NCI-H1694 (cell line): ENCODE measurements around the gene TMEM39A.

ENCODE experiments used
- DNase-seq: peaks from one replicate; lab custom pipeline; 2025; lab: John Stamatoyannopoulos, UW

Gene TMEM39A, protein sequence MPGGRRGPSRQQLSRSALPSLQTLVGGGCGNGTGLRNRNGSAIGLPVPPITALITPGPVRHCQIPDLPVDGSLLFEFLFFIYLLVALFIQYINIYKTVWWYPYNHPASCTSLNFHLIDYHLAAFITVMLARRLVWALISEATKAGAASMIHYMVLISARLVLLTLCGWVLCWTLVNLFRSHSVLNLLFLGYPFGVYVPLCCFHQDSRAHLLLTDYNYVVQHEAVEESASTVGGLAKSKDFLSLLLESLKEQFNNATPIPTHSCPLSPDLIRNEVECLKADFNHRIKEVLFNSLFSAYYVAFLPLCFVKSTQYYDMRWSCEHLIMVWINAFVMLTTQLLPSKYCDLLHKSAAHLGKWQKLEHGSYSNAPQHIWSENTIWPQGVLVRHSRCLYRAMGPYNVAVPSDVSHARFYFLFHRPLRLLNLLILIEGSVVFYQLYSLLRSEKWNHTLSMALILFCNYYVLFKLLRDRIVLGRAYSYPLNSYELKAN

DNA sequence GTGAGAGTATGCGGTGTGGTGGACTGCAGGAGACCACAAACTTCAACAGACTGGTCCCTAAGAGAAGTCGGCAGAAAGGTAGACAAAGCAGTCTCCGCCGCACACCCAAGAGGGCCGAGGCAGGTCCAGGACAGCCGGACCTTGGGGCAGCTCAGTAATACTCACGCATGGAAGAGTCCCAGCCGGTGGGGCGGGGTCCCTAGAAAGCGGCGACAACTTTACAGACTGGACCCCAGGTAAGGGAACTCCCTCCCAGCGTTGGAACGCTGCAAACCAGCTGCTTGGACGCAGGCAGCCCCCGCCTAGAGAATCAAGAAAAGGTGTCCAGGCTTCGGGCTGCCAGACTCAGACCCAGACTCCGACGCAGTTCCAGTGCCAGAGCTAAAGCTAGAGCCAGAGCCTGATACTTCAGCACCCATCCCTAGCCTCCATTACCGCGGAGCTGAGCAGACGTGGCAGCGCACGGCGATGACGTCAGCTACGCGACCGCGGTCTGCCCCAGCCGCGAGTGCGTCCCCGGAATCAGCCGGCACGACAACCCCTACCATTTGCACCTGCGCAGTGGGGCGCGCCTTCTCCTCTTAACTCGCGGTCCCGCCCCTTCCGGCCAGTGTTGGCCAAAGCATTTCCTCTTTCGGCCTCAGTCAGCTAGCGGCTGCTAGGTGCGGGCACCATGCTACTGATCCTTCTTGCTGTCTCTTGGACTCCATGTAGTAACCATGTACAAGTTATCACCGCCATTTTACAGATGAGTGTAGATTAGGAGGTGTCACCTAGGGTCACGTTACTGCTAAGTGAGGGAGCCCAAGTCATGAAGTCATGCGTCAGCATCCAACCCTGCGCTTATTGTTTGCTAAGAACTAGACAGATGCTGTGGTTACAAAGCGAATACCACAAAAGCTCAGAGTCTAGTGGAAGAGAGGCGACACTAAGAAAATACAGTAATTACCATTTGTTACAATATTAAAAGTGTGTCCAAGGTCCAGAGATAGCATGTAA lies at the start of gene TMEM39A:
TSS of gene TMEM39A (minus strand) at position 445 of the 999 bp plus-strand sequence. CDS start 1,541 bp downstream, outside the sequence.
- DNase-seq: peak; percentile 93

DNA sequence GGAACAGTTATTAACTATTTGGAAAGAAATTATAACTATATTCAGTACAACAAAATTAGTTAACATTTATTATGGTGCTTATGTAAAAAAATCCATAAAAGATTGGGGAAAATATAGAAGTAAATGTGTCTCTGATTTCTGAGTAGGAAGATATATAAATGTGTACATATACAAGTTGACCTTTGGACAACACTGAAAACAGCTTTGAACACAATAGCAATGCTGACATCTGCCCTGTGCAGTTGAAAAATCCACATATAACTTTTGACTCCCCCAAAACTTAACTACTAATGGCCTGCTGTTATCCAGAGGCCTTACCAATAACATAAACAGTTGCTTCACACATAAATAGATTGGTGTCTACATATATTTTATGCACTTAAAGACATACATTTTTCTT lies 47.3 kb upstream of the TMEM39A start:
- DNase-seq: no peak

DNA sequence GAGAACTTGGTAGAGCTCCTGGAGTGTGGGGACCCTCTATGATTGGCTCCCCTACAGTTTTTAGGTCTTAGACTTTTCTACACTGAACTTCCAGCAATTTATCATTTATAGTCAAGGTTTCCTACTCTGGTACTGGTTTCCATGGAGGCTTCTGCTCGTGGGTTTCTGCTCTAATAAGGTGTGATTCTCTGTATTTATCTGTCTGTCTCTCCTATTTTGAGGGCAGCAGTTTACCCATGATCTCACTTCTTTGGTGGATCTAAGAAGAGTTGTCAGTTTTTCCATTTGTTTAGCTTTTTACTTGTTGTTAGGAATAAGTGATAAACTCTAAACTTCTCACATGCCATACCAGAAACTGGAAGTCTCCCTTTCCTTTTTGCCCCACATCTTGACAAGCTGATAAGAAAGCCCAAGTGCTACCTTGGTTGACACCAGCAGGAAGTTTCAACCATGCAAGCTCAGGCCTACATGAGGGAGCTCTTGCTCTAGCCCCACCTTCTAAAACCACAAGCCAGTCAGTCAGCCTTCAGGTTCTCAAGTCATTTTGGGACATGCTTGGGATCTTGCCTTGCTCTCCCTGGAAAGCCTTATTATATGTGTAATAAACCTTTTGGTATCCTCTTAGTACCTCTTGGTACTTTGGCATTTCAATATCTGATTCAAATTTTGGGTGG lies 44.9 kb upstream of the TMEM39A start:
- DNase-seq: no peak

DNA sequence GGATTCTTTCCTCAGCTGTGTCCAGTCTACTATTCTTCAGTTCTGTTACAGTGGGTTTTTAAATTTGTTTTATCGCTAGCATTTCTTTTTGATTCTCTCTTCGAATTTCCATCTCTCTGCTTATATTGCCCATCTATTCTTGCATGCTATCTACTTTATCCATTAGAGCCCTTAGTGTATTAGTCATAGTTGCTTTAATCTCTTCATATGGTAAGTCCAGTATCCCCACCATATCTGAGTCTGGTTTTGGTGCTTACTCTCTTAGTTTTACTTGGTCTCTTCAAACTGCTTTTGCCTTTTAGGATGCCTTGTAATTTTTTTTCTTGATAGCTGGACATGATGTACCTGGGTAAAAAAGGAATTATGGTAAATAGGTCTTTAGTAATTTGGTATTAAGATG lies 44.0 kb upstream of the TMEM39A start:
- DNase-seq: no peak

DNA sequence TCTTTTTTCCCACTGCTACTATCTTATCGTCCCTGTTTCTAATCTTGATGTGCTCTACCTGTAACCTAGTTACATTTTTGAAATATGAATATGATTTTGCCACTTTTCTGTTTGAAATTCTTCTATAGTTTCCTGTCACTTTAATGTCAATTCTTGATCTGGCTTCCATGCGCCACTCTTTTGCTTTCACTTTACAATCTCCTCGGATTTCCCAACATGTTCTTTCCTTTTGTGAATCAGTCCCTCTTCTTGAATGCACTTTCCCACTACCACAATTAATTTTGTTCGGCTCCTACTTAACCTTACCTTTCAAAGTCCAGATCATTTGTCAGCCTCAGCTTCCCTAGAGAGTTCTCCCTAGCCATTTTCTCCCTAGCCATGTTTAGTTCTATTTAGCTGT lies 43.2 kb upstream of the TMEM39A start:
- DNase-seq: no peak

DNA sequence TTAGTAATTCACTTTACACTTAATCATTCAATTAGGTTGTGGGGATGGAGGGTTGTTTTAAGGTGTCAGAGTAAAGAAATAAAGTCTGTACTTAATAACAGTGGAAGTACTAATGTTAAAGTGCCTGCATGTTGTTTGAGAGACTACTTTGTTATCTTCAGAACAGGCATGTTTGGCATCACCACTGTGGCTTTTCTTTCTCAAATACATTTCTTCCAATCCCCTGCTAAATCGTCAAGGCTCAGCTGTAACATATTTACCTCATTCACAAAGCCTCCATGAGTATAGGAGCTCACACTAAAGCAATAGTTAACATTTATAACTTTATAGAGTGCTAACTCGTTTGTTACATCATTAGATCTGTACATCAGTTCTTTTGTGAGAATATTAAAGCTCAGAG lies 37.5 kb upstream of the TMEM39A start:
- no peak for DNase-seq

DNA sequence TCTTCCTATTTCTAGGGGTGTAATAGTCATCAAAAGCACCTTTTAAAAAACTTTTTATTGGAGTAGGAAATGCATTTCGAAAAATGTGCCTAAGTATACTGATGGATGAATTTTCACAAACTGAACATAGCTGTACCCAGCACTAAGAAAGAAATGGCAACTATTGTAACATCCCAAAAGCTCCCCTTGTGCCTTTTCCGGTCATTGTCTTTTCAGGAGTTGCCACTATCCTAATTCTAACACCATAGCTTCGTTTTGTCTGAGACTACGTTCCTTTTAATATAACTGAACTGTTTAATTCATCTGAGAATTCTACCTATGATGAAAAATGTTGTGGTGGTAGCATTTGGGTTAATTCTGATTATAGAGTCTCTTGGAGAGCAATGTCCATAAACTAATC lies 36.9 kb upstream of the TMEM39A start:
- no peak for DNase-seq

DNA sequence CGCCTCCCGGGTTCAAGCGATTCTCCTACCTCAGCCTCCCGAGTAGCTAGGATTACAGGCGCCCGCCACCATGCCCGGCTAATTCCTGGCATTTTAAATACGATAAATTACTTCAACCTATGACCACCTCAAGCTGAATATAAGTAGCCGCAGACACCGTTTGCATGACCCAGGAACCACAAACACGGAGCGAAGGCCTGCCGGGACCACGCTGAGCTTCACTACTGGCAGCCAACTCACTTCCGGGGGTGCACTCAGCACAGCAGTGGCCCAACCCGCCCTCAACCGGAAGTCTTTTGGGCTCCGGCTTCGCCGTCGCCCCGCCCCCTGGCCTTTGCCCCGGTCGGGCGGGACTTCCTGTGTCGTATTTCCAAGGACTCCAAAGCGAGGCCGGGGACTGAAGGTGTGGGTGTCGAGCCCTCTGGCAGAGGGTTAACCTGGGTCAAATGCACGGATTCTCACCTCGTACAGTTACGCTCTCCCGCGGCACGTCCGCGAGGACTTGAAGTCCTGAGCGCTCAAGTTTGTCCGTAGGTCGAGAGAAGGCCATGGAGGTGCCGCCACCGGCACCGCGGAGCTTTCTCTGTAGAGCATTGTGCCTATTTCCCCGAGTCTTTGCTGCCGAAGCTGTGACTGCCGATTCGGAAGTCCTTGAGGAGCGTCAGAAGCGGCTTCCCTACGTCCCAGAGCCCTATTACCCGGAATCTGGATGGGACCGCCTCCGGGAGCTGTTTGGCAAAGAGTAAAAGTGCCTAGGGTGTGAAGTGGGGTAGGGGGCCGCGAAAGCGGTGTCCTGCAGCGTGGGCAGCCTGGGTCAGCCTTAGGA lies 35.0 kb upstream of the TMEM39A start, which contains the start of gene TIMMDC1:
TSS of gene TIMMDC1 (plus strand) at position 362 of the 826 bp plus-strand sequence. CDS start at position 549, 187 bp downstream.
- DNase-seq: peak; percentile 89

DNA sequence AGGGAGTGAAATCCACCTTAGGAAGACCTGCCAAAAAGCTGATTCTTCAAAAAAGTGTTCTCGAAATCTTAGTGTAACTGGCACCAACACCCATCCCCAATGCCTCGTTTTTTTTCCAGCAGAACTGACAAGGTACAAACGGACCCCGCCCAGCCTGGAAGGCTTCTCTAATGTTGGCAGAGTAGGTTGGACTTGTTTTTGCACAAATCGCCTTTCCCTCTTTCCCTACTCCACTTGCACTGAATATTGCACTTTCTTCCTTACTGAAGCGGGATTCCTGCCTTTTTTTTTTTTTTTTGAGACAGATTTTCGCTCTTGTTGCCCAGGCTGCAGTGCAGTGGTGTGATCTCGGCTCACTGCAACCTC lies 34.4 kb upstream of the TMEM39A start:
- DNase-seq: peak; percentile 1

DNA sequence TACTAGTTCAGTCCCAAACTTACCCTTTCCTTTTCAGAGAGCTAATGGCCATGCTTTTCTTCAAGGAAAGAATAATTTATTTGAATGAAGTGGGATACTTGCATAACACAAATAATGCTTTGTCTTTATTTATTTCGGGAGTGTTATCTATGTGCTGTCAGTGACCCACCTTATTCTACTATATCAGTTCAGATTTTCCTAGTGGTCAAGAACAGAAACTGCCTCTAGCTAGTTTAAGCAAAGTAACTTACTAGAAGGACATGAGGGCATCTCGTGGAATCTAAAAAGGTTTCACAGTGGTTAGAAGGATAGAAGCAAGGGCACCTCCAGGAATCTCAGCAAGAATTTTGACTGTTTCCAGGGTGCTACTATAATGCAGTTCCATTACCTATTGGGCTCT lies 31.2 kb upstream of the TMEM39A start:
- DNase-seq: no peak

DNA sequence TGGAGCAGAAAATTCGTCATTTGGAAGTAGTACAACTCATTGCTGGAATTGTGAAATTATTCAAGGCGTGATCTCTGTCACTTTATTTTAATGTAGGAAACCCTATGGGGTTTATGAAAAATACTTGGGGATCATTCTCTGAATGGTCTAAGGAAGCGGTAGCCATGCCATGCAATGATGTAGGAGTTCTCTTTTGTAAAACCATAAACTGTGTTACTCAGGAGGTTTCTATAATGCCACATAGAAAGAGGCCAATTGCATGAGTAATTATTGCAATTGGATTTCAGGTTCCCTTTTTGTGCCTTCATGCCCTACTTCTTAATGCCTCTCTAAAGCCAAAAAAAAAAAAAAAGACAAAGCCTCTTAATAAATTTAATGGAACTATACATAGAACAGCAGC lies 29.4 kb upstream of the TMEM39A start:
- DNase-seq: no peak

DNA sequence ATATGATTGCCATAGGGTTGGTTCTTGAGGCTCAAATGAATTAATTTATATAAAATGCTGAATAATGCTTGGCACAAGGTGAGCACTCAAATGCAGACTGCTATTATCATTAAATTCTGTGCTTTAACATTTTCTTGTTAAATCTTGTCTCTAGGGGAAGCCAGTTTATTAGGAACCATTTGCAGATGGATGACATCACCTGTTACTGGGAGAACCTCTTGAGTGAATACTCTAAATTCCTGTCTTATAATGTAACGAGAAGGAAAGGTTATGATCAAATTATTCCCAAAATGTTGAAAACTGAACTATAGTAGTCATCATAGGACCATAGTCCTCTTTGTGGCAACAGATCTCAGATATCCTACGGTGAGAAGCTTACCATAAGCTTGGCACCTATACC lies 28.7 kb upstream of the TMEM39A start:
- DNase-seq: no peak

DNA sequence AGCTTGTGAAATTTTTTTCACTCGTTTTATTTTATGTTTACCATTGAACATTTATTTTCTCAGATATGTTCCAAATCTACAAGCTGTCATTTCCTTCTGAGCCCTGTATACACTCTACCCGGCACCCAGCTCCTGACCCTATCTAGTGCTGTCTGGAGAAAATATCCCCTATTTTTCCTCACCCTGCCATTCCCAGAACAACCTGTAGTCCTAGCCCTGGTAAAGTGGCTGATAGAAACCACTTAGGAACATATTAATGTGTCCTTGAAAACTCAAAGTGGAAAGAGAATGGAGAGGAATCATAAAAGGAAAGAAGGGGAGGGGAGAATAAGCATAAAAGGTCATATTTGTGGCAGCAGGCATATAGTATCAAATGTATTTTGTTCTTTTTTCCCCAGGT lies 26.7 kb upstream of the TMEM39A start:
- no peak for DNase-seq

DNA sequence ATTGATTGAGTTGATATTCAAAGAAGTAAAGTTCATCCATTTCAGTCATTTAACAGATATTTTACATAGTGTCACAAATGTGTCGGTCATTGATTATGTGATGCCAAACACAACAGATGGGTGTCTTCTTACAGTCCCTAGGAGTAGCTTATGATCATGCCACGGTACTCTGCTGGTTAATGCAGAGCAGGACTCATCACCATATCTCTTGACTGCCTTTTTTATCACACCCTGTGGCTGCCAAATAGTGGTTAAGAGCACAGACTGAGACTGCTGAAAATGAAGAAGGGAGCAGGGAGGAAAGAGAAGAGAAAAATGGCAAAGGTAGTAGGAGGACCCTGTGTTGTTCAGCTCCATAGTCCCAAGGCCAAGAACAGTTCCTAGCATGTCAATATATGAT lies 22.1 kb upstream of the TMEM39A start:
- DNase-seq: no peak

DNA sequence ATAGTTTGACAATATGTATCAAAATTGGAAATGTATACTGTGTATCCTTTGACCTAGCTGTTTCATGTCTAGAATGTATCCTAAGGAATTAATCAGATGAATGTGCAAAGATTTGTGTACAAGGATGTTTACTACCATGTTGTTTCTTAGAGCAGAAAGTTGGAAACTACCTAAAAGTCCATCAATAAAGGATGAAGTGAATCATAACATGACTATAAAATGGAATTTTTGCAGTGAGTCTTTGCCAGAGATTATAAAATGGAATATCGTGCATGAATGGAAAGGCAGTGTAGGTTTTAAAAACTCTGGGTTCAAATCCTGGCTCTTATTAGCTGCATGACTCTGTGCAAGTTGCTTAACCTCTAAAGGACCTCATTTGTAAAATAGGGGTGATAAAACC lies 19.7 kb upstream of the TMEM39A start:
- DNase-seq: no peak

DNA sequence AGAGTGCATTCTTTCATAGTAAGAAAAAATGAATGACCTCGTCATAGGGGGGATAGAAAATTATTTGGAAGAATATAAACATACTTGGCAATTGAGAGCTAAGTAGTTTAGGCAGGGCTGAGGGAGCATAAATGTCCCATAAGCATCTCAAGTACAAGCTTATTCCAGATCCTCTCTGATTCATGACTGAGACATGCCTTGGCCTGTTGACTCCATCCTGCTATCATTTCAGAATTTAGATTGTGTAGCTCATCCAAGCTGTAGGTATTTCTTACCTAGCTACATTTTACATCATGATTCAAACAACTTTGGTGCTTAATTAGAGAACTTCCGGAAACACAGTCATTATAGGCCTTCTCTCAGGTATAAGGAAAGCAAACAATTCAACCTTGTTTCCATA lies 17.7 kb upstream of the TMEM39A start:
- DNase-seq: no peak

DNA sequence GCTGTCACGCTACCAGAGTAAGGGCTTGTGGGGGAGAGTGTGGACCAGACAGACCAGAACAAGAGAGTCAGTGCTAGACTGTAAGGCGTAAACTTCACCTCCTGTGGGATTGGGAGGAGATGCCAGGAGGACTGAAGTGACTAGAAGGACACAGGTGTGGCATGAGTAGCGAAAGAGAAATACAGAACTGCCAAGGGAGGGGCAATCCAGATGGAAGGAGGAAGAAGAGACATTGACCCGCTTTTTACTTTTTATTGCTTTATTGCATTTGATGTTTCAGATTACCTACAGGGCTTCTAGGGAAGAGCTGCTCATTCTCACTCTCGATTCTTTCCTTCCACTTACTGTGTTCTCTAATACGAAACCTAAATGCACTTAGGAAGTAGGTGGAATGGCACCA lies 7.5 kb upstream of the TMEM39A start:
- no peak for DNase-seq

DNA sequence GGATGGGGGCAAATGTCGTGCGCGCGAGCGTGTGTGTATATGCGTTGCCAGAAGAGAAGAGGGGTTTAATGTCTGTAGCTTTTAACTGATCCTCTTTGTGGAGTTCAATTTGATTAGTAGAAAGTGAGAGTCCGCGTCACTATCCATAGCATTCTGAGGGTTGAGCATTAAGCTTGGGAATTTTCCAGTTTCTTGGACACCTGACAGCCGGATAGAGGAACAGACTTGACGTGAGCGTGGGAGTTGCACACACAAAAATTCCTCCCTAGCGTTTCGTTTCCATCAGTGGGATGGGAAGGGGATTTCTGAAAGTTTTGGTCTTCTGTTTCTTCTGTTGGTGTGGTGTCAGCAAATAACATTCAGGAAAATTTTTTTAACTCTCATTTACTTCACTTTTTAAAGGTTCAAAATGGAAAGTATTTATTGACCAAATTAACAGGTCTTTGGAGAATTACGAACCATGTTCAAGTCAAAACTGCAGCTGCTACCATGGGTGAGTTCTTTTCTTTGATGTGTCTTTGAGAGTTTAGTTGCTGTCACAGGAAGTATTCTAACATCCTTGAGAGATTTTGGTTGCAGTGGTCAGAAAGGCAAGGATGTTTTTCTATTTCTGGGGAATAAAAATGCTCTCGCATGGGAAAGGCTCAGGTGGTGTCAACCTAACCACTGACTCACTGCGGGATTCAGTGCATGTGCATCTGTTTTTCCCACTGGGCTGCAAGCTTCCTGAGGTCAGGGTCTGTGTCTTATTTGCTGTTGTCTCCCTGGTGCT lies 6.2 kb upstream of the TMEM39A start:
- DNase-seq: peak; percentile 5

DNA sequence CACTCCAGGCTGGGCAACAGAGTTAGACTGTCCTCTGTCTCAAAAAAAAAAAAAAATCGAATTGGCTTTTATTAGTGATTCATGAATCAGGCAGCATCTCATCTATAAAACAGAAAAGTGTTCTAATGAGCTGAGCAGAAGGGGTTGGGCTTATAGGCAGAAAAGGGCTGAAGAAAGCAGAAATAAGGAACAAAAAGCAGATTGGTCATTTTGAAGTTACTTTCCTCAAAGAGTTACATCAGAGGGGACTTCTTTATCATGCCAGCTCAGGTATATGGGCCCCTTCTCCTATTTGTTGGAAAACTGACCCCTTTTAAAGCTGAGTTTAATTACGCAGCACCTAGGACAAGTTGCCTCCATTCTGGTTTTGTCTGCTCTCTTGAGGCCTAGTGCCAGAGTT lies 4.6 kb upstream of the TMEM39A start:
- no peak for DNase-seq

DNA sequence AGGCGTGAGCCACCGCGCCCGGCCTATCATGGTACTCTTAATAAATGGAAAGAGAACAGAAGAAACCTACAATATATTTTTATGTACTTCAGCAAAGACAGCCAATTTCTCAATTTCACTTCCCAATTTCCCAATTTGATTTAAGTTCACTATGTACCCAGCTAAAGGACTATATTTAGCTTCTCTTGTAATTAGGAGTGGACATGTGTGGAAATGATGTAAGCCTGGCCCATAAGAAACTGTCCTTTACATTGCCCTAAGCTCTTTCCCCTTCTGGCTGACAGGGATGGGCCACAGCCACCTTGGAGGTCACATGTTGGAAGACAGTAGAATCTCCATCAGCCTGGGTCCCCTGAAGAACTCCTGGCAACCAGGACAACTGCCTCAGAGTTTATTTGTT lies 6.2 kb downstream of the TMEM39A start:
- no peak for DNase-seq
